Fibroblast of lung (primary cell): ENCODE results near the gene GAS2L2.

ENCODE experiments used
- CTCF ChIP-seq, 2 donors: IDR thresholded peaks in 1 of 2; conservative IDR thresholded peaks in 1 of 2; 1 replicate in 1 of 2; 2 replicates in 1 of 2; pipeline ENCODE4 v1.5.1; 2011 to 2012; ENCODE audit warnings: low read length in 2 of 2, control low read depth in 1 of 2, inconsistent platforms in 1 of 2, low read depth in 1 of 2, mild to moderate bottlenecking in 1 of 2
- EZH2 ChIP-seq: IDR thresholded peaks from 2 replicates; pipeline ENCODE4 v1.5.1; 2012; ENCODE audit warnings: low read length, control low read depth, mild to moderate bottlenecking; ENCODE audit errors: missing control alignments

- TF ChIP-seq CTCF (conservative IDR thresholded peaks at IDR 0.05 in 1 of 2, IDR thresholded peaks at IDR 0.05 in 1 of 2; ENCODE audit: low read depth in 1 of 2, low read length in 2 of 2) (no peak), EZH2 (no peak)
These were observed 27.9 kb upstream of the GAS2L2 start for GRCh38 chr17:35780950-35781349.
